ENCODE data around the gene PDE11A.
A peak's percentile ranks its signal among the peaks of the same experiment; 100 is the strongest.

Gene PDE11A

GRCh38 chr2:177682836-177683660 is 389.5 kb downstream of the PDE11A start:
- DNase-seq = no peak

- DNase-seq = no peak
Observed at GRCh38 chr2:177682006-177682405, 390.6 kb downstream of the PDE11A start.

GRCh38 chr2:177680866-177681712 is 391.5 kb downstream of the PDE11A start:
- DNase-seq = no peak

DNA sequence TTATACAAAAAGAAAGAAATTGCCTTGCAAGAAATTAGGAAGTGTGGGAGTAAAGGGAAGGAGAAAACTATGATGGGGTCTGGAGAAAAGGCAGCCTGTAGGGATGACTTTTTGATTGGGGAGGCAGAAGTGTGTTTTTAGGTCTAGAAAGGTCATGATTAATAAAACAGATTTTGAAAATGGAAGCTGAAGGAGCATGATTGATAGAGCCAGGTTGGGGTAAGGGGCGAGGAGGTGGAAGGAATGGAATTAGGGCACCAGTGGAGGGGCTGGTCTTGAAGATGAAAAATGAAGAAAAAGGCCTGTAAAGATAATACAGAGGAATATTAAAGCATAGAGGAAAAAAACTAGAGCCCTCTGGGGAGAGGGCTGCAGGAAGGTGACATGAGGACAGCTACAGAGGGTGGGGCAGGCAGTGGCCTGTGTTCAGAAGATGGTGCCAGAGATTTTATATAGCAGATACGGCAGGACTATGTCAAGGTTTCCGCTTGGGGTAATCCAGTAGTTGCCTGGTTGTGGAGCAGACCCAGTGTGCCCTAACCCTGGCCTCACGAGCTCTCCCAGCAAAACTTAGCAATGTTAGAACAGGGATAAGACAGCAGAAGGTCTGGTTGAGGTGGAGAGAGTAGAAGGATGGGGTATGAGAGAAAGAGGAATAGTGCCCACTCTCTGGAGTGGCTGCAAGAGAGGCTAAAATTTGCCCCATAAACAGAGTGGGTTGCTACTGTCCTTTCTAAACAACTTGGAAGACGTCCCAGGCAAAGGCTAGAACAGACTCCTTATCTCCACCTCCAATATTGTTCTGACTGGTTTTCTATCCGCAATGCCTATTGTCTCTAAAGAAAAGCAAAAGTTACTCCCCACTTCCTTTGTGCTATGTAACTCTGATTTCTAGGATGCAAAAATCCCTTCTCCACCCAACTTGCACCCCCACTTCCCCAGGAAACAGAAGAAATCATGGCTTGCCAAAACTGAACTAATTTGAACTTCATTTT is 392.7 kb downstream of the PDE11A start:
- no peak for DNase-seq

DNA sequence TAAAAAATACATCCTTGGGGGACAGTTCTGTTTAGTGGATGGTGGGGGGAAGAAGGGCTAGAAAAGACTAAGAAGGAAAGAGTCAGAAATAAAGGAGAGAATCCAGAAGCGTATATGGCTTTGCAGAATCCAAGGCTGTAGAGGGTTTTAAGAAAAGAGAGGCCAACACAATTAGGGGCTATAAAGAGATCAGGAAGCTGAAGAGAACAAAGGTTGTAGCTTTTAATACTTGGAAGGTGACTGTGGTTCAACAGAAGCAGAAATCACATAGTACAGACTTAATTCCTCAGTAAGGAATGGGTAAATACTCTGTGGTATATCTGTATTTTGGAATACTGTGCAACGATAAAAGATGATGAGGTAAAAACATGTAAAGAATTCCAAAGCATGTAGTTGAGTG is 393.6 kb downstream of the PDE11A start:
- no peak for DNase-seq

DNA sequence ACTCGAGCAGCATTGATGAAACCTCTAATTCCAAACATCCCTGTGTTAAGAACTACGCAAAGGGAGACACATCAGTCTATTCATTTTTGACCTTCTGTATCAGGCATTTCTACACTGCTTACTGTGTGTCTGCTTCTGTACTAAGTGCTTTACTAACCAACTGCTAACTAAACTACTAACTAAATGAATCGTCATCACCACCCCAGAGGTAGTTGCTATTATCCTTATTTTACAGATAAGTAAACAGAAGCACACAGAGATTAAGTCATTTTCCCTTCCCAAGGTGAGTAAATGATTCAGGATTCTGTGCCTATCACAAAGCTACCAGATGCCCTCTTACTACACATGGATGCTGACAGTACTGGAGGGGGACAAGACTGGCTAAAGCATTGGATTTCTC is 395.9 kb downstream of the PDE11A start:
- DNase-seq = no peak

DNA sequence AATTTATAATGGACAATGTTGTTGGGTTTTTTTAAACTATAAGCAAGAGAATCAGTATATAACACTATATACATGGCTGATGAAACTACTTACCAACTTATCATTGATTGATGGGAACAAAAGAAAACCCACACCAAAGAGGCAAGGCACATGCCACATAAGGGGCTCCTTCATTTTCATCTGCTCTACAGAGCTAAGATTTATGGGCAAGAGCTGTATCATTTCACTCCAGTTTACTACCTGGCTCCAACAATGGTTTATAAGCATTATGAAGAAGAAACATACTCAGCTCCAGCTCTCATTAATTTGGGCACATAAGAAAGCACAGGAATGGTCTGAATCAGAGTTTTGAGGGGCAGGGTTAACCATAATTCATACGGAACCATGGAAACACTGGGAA is 396.8 kb downstream of the PDE11A start:
- DNase-seq = no peak

DNA sequence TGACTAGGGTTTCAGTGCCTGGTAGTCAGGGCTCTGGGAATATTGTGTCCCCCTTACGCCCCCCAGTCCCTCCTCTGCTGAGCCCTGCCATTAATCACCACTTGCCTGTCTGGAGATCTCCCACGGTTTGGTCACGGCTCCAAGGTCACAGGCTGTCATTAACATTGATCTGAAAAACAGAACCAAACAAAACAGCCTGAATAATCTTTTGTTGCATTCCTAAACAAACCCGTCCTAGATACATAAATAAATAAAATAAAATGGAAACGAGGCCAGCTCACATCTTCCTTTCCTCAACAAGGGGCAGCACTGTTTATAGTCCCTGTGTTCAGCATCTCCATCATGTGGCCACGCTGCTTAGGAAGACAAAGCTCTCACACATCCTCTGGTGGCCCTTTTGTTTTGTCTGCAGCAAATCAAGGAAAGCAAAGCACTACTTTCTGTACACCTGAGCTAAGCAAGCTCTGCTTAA is 397.2 kb downstream of the PDE11A start:
- DNase-seq = peak; percentile 57

DNA sequence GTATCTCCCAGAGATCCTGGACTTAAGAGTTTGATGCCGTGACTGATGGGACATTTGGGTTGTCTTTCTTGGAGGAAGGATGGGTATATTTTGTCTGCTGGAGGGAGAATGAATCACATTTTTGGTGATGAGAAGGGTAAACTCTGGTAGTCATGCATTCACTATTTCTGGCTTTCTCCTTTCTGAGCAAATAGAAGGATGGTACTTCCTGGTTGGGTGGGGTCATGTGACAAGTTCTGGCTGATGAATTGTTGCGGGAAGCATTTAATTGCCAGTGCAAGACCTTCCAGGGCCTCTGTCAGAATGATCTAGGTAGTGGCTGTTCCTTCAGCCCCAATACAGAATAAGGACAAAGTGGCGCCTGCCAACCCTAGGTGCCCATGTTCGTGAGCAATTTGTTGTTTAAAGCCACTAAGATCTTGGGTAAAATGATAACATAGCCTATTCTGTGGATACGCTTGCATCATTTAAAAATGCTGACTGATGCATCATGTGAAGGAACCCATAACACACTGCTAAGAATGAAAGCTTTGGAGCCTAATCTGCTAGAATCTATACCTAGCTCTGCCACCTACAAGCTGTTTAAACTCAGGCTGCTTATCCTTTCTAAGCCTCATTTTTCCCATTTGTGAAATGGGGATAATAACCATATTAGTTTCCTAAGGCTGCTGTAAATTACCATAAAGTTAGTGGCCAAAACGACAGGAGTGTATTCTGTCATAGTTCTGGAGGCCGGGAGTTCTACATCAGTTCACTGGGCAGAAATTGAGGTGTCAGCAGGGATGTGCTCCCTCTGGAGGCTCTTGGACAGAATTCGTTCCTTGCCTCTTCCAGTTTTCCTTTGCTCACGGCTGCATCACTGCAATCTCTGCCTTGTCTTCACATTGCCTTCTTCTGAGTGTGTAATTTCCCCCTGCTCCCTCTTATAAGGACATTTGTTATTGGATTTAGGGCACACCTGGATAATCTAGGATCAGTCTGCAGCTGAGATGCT is 398.7 kb downstream of the PDE11A start:
- no peak for DNase-seq

- no peak for DNase-seq
Observed at GRCh38 chr2:177671662-177672061, 400.9 kb downstream of the PDE11A start.

DNA sequence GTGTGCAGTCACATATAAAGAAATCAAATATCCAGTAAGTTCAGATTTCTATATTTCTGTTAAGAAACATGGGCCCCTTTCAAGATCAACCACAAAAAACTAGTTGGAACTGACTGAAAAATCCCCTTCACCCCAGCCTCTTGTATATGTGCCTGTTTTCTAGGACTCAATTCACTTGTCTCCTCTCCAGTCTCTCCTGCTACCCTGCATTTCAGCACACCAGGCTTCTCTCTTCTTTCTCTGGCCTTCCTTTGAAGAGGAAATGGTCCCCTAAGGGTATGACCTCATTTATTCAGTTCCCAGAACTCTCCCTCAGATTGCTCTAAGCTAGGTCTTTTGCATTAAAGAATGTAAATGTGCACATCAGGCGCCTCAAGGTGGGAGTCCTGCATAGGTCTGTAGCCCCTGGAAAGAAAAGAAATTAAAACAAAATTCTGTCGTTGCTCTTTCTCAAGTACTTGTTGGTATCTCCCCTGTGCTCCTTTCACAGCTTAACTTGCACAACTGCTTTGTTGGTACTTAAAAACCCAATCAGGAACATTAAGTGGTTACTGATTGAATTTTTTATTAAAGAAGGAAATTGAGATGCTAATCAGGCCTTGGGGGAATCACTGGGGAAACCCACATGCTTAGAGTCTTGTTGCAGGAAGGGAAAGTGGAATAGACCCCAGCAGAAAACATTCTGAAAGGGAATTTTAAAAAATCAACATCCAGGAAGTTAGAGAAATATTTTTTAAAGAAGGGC is 401.6 kb downstream of the PDE11A start:
- DNase-seq = no peak

DNA sequence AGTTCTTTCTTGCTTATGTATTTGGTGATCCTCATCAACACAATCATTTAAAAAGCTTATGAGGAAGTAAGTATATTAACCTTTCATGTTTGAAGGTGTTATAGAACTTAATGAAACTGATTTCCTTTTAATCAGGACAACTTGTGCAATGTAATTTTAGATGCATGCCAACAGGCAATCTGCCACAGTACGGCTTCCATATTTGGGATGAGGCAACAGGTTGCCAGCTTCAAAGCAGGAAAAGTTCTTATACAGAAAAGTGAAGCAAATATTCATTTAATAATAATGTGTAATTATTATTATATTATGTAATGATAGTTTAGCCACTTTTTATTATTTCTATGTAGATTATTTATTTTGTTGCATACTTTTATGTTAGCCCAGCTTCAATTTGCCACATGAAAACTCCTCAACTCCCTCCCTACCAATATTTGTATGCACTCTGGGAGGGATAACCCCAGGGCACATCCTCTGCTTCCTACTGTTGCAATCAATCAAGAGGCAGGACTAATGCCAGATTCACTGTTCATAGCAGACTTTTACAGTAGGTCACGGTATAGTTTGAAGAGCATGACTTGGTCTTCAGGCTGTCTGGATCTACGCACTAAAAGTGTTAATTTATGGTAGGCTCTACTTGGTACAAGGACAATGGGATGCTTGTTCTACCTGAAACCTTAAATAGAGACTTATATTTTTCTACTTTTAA is 402.8 kb downstream of the PDE11A start:
- DNase-seq = peak; percentile 57

DNA sequence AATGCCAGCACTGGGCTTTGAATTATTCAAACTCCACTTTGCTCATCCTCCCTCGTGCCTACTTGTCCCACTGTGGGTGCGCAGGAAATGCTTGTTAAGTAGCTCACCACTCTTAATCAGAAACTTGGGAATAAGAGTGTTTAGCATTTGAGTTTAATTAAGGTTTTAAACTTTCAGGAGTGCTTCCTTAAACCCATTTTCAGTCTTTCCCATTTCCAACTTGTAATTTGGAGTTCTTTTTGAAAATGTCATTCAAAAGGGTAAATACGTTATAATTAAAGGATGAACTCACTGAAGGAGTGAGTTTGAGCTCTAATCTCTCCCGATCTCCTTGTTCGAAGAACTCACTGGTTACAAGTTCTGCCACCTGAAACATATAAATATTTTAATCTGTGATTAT is 403.4 kb downstream of the PDE11A start:
- DNase-seq = no peak

DNA sequence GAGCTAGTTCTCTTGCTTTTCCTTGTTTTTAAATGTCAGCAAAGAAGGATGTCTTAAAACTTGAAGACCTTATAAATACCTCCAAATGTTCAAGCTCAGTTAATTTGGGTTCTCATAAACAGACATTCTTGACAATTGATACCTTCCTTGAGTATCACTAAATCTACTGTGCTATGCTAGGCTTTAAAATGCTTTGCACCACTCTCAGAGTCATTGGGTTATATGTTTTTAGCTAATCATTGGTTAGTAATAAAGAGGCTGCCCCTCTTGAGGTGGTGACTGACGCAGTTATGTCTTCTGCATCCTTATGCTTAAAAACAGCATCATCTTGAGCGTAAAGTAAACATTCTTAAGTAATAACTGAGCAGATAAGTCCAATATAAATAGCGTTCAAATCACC is 404.0 kb downstream of the PDE11A start:
- no peak for DNase-seq

DNA sequence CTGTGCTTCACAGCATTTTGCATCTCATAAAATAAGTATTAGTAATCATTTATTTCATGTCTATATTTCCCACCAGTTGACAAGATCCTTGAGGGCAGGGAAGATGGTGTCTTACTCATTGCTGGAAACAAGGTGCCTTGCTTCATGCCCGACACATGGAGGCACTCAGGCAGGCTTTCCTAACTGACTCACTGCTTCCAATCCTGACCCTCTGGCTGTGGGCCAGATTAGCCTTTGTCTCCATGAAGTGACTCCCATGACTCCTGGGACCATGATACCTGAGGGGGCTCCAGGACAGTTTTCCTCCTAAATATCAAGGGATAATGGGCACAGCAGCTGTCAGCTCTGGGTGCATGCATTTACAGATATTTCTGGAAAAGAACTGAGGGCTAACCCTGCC is 405.0 kb downstream of the PDE11A start:
- no peak for DNase-seq

- DNase-seq = no peak
Observed at GRCh38 chr2:177666408-177666807, 406.2 kb downstream of the PDE11A start.

DNA sequence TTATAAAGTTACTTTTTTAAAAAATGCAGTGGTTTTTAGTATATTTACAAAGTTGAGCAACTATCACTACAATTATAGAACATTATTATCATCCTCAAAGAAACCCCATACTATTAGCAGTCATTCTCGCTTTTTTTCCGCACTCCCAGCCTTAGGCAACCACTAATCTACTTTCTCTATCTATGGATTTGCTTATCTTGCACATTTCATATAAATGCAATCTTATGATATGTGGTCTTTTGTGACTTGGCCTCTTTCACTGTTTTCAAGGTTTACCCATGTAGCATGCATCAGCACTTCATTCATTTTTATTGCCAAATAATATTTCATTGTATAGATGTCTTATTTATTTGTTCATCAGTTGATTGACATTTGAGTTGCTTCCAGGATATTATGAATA is 406.6 kb downstream of the PDE11A start:
- no peak for DNase-seq

GRCh38 chr2:177665328-177665727 is 407.2 kb downstream of the PDE11A start:
- no peak for DNase-seq

- DNase-seq = no peak
Observed at GRCh38 chr2:177662895-177663294, 409.7 kb downstream of the PDE11A start.

DNA sequence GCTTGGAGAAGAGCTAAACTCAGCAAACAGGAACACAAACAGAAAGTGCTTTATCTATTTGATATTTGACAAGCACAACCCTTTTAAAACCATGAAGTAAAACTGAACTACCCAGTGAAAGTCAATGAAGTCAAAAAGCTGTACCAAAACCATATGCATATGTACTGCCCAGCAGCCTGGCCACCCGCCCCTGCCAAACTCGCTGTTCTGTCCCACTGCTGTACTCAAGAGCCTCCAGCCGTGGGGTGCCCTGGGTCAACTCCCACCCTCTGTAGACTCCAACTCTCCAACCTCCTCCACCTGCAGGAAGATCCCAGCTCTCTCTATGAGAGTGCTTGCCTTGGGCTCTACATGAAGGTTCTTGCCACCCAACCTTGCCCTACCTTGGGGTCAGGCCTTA is 411.8 kb downstream of the PDE11A start:
- no peak for DNase-seq
